GM19395 (cell line): ENCODE measurements around the gene PLVAP.

Source experiments
- ATAC-seq: cut with Tn5 transposase; IDR thresholded peaks from one replicate; pipeline ENCODE4 v1.9.1; 2021; ENCODE audit warnings: mild to moderate bottlenecking, moderate library complexity; ENCODE audit not compliant: unreplicated experiment

PLVAP gene

DNA sequence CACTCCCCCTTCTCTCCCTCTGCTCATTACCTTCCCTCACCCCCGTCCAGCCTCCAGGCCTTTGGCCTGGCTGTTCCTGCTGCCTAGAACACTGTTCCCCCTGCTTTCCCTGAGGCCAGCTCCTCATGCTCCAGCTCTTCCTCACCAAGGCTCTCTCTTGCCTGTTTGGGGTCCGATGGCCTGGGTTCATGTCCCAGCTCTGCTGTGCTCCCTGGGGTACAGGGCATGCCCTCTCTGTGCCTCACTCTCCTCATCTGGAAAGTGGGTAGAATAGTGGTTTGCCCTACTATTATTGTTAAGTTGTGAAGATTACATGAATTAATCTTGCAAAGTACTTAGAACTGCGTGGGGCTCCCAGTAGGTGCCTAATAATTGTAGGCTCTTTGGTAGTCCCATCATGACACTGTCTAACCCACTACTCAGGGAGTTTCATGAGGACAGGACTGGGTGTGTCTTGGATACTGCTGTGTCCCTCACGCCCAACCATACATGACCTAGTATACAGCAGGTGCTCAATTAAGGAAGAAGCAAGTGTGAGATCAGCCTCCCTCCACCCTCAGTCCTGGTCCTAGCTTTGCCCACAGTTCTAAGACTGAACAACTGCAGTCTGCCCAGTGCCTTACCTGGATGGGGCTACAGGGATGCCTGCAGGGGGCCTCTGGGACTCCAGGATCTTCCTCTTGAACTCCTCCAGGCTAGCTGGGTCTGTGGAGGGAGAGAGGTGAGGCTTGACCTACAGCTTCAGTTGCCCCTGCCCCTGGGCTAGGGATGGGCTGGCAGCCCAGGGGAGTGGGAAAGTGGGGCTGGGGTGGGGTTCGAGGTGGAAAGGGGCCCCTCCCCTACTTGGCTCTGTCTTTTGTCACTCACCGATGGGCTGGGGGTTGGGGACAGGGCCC lies 17.0 kb downstream of the PLVAP start:
- no peak for ATAC-seq

DNA sequence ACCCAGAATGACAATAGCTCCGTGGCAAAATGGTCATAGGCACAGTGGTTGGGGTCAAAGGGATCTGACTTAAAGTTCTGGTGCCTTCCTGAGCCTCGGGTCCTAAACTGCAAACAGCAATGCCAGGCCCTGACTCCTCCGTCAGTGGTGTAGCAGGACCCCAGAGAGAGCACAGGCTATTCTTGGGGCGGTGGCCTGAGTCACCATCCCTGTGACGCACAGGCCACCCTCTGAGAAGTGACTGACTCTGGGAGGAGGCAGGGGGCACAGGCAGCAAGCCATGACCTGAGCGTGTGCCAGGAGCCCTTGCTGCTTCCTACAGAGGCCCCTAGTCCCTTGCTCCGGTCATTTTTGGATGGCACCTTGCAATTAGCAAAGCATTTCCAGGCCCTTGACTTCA lies 18.7 kb downstream of the PLVAP start:
- ATAC-seq, result no peak

DNA sequence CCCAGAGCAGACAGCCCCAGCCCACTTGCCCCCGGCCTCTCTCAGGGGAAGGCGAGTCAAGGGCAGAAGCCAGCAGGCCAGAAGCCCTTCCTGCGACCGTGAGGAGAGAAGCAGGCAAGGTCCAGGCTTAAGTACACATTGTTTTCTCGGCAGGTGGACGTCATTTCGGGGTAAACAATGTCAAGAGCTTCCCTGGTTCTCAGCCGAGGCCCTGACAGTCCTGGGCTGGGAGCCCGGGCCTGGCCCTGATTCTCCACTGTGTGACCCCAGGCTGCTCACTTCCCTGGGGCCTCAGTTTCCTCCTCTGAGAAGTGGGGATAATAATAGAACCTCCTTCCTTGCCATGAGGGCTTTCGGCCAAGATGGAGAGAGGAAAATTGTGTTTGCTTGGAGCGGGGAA lies 19.4 kb downstream of the PLVAP start:
- no peak for ATAC-seq

DNA sequence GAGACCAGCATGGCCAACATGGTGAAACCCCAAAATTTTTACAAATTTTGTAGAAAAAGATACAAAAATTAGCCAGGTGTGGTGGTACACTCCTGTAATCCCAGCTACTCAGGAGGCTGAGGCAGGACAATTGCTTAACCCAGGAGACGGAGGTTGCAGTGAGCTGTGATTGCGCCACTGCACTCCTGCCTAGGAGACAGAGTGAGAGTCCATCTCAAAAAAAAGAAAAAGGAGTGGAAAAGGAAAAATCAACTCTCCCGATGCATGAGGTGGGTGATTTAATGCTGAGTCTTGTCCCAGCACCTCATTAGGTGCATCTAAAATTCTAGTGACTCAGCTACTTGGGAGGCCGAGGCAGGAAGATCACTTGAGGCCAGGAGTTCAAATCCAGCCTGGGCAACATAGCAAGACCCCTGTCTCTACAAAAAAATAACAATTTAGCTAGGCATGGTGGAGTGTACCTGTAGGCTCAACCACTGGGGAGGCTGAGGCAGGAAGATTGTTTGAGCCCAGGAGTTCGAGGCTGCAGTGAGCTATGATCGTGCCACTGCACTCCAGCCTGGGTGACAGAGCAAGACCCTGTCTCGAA lies 20.0 kb downstream of the PLVAP start:
- no peak for ATAC-seq

DNA sequence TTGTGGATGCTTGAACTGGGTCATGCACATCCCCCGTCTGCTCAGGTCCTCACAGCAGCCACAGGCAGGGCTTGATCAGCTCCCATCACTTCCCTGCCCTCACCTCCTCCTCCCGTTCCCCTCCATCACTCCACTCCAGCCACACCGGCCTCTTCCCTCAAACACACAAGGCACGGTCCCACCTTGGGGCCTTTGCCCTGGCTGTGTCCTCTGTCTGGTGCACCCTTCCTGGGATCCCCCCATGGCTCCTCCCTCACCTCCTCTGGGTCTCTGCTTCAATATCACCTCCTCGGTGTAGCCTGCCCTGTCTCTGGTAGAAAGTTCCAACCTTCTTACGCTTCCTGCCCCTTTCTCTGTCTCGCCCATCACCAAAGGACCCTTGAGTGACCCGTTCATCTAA lies 23.8 kb downstream of the PLVAP start:
- ATAC-seq, result no peak

DNA sequence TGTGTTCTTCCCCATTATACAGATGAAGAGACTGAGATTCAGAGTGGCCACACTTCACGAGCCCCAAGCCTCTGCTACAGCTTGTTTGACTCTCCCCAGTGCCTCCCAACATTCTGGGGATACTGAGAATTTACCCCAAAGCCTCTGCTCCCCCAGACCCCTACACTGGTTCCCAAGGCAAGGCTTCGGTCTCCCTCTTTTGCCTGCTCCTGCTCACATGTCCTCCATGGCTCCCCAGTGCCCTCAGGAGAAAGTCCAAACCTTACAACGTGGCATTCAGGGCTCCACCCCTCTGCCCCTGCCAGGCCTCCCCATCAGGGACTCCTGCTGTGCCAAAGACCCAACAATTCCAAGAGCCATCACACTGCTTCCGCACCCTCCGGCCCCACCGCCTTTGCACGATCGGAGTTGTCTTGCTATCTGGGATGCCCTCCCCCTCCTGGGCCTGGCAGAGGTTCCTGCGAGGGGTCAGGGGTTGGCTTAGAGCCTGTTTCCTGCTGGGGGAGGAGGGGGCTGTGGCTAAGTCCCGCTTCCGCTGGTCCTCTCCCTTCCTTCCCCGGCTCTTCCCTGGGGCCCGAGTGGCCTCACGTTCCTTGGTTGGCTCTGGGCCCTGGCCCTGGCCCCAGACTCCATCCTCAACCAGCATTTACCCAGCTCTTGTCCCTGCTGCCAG lies 24.4 kb downstream of the PLVAP start:
- no peak for ATAC-seq

DNA sequence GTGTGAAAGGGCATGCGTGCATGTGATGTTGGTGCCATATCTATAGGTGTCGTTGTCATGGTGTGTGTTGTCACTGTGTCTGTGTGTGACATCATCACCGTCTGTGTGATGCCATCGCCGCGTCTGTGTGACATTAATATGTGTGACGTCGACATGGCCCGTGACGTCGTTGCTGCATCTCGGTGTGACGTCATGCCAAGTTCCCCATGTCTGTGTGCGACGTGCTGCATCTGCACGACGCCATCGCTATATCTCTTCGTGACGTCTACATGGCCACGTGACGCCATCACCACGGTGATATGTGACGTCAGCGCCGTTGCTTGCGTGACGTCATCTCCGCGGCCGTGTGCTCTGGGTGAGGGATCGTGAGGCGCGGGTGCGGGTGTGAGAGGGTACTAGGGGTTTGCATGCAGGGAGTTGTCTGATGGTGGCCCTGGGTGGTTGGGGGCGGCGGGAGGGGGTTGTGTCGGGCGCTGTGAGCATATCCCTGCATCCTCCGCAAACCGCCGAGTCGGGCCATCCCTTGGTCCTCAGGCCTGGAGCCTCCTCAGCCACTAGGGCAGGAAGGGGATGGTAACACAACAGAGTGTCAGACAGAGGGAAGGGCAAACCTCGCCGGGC lies 25.2 kb downstream of the PLVAP start:
- no peak for ATAC-seq

DNA sequence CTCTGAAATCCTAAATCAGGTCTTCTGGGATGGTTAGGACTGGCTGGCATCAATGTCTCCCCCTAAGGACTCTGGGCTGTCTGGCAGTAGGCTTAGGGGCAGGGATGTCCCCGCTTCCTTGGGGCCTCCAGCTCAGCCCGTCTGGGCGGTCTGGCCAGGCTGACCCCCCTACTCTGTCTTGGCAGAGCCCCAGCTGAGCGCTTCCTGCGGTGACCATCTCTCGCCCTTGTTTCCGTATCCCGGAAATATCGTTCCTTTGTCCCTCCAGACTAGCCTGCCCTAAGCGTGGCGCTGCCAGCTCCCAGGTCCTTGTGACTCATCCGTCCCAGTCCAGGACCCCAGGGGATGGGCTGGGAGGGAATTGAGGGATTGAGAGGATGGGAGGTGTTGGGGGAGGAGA lies 28.4 kb downstream of the PLVAP start:
- no peak for ATAC-seq

DNA sequence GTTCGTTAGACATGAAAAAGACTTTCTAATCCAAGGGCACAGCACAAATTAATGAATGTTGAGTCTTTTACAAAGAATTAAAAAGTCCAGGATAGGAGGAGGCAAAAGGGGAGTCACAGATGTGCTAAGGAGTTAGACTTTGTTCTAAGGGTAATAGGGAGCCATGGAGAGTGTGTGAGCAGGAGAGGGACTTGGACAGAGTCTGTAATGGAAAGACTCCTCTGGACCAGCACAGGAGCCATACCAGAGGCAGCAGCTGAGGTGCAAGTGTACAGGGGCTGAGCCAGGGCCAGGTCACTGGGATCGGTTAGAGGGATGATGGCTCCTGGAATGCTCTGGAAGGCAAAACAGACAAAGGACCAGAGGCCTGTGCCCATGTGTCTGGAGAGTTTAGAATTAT lies 29.3 kb downstream of the PLVAP start:
- ATAC-seq, result no peak

DNA sequence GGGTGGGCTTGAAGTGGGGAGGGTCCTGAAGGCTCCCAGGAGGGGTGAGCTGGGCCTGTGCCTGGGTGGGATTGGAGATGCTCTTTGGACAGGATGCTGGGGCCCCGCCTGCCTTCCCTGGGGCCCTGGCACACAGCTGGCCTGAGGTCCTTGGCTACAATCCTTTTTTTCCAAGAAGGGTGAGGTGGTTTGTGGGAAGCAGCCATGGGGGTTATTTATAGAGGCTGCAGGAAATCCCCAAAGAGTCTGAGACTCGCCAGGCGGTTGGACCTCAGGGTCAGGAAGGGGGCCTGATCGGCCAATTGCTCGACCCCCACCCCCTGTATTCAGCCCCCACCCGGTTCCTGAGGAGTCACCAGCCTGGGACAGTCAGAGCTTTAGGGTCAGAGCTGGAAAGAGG lies 29.8 kb downstream of the PLVAP start:
- no peak for ATAC-seq

DNA sequence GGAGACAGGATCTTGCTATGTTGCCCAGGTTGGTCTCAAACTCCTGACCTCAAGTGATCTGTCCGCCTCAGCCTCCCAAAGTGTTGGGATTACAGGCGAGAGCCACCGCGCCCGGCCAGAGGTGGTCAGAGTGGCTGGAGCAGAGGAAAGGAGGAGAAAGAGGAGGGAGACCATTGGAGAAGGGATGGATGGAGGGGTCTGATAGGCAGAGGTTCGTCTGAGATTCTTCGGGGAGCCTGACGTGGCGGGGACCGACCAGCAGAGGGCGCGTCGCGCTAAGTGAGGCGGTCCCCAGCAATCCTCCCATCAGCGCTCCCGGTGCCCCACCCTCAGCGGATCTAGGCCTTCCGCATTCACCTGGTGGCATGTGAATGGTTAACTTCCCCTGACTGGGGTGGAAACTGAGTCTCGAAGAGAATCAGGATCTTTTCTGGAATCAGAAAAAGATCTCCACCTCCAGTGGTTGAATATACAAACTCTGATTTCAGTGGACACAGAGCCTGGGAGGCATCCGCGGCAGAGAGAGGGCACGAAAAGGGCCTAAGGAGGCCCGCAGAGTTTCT lies 31.0 kb downstream of the PLVAP start:
- no peak for ATAC-seq

DNA sequence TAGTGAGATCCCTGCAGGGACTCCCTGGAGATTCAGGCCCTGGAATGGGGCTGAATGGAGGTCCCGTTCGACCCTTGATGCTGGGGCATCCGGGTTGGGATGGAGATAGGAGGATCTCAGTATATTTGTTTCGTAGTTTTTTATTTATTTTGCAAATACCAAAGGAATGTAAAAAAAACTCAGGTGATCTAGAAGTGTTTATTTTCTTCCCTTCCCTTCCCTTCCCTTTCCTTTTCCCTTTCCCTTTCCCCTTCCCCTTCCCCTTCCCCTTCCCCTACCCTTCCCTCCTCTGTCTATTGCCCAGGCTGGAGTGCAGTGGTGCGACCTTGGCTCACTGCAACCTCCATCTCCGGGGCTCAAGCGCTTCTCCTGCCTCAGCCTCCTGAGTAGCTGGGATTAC lies 35.3 kb downstream of the PLVAP start:
- no peak for ATAC-seq

DNA sequence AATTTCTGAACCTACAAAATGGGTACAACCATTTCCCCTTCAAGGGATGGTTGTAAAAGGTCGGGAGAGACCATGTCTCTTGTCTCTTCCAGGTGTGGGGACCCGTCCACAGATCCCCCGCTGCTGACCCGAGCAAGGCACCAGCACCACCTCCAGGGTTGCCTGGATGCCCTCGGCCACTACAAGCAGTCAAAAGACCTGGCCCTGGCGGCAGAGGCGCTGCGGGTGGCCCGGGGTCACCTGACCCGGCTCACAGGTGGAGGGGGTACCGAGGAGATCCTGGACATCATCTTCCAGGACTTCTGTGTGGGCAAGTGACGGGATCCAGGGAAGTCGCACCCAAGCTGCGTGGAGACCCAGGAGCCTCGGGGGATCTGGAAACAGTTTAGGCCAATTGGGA lies 35.8 kb downstream of the PLVAP start:
- no peak for ATAC-seq

DNA sequence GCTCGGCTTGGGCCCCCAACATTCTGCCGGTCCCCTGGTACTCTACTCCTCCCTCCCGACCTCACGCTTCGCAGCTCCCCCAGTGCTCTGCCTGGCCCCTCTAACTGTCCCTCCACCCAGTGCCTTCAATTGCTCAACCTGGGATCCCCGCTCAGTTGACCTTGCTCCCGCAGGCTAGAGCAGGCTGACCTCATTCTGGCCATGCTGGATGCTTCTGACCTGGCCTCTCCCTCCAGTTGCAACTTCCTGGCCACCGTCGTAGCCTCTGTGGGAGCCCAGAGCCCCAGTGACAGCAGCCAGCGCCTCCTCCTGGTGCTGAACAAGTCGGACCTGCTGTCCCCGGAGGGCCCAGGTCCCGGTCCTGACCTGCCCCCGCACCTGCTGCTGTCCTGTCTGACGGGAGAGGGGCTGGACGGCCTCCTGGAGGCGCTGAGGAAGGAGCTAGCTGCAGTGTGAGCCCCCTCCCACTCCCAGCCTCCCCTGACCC lies 36.2 kb downstream of the PLVAP start:
- ATAC-seq, result no peak

DNA sequence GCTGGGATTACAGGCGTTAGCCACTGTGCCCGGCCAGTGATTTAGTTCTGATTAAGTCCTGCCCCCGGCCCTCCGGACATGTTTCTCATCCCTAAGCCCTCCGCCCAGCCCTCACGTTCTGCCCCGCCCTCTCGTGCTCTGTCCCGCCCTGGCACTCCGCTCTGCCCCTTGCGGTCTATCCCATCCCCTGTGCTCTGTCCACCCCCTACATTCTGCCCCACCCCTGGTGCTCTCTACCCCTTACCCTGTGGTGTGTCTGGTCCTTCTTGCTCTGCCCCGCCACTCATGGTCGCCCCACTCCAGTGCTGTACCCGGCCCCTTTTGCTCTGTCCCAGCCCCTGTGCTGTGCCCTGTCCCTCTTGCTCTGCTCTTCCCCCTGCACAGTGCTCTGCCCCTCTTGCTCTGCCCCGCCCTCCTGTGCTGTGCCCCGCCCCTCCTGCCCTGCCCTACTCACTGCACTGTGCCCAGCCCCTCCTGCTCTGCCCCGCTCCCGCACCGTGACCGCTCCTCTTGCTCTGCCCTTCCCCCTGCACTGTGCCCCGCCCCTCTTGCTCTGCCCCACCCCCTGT lies 36.8 kb downstream of the PLVAP start:
- no peak for ATAC-seq

DNA sequence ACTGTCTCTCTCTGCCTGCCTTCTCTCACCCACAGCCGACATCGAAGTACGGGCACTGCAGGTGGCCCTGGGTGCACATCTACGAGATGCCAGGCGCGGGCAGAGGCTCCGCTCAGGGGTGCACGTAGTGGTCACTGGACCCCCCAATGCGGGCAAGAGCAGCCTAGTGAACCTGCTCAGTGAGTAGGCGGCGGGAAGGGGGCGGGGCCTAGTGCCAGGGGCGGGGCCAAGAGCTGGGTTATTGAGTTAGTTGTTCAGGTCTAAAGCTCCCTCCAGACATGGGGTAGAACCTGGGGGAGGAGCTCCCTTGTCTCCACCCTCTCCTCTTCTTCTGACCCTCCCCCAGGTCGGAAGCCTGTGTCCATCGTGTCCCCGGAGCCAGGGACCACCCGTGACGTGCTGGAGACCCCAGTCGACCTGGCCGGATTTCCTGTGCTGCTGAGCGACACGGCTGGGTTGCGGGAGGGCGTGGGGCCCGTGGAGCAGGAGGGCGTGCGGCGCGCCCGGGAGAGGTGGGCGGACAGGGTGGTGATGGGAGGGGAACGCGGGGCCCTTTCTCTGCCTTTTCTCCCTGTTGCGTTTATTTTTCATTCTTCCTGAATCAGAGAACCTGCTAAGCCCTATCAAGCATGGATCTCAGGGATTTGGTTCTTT lies 37.9 kb downstream of the PLVAP start:
- no peak for ATAC-seq

DNA sequence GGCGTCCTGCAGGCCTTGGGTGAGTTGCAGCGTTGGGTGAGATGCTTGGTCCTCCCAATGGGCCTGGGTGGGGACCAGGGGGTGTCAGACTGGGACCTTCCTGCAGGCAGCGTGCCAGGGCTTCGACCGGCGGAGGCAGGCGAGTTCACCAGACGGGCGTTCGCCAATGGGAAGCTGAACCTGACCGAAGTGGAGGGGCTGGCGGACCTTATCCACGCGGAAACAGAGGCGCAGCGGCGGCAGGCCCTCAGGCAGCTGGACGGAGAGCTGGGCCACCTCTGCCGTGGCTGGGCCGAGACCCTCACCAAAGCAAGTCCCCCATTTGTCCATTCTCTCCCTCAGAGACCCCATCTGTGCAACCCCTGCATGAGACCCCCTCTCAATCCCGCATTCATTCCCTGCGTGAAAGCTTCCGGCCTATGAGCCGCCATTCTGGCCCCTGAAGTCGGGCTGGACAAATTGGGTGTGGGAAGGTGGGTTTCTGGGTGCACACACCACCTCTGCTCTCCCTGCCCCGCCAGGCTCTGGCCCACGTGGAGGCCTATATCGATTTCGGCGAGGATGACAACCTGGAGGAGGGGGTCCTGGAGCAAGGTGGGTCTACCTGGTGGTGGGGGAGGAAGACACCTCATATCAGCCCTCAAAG lies 38.6 kb downstream of the PLVAP start:
- no peak for ATAC-seq

DNA sequence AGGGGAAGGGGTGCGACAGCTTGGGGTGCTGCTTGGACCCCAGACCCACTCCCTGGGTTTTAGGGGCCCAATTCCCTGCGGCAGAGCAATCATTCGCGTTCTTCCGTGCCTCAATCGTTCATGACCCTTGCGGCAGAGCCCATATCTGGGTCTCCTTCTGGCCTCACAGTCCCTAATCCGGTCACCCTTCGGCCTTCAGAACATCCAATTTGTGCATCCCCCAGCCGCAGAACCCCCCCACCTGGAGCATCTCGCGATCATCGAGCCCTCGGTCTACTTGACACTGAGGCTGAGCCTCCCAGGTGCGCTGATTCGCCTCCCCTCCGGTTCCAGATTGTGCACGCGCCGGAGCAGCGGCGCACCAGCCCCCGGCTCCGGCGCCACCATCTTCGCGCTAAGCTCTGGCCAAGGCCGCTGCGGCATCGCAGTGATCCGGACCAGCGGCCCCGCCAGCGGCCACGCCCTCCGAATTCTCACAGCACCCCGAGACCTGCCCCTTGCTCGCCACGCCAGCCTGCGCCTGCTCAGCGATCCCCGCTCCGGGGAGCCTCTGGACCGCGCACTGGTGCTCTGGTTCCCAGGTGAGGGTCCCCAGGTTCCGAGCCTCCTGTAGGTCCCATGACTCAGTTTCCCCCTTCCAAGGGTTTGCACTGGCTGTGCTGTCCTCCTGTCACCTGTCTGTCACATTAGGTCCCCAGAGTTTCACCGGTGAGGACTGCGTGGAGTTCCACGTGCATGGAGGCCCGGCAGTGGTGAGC lies 39.3 kb downstream of the PLVAP start:
- peak; percentile 1 for ATAC-seq
